Kidney (tissue), 14 donors: Measurements from ENCODE around the gene MNT. TPM values are rescaled to one million over a fixed set of nuclear protein-coding genes. Genes with fewer than 3 reads are reported as not detected.

Source experiments
- DNase-seq, 5 donors: peaks; one replicate each; pipeline ENCODE4 v3.0.0-alpha.2; 2013 to 2020
- FAIRE-seq: peaks from 2 replicates; lab custom pipeline; 2012; peaks lifted over from hg19 to GRCh38; lab: Jason Lieb, UNC
- H3K27ac ChIP-seq, 2 donors: one replicate each; pipeline ENCODE4 v1.7.0; 2013; ENCODE audit warnings: low read depth in 2 of 2, low read length in 2 of 2, inconsistent platforms in 1 of 2
- H3K27me3 ChIP-seq: one replicate; pipeline ENCODE4 v1.7.1; 2013; ENCODE audit warnings: low read length, inconsistent platforms; ENCODE audit not compliant: control insufficient read depth, insufficient read depth
- H3K36me3 ChIP-seq, 3 donors: one replicate each; pipeline versions ENCODE4 v1.7.0 to v1.7.1; 2013; ENCODE audit warnings: low read length in 3 of 3, control low read depth in 1 of 3, inconsistent platforms in 1 of 3; ENCODE audit not compliant: insufficient read depth in 3 of 3, control insufficient read depth in 2 of 3
- H3K4me1 ChIP-seq, 3 donors: one replicate each; pipeline versions ENCODE4 v1.7.0 to v1.7.1; 2013; ENCODE audit warnings: low read length in 3 of 3, inconsistent platforms in 1 of 3, low read depth in 1 of 3; ENCODE audit not compliant: control insufficient read depth in 2 of 3, insufficient read depth in 2 of 3
- H3K4me3 ChIP-seq, 3 donors: one replicate each; pipeline versions ENCODE4 v1.7.0 to v1.8.1; 2013; ENCODE audit warnings: low read length in 3 of 3, control low read depth in 1 of 3, inconsistent platforms in 1 of 3
- H3K9ac ChIP-seq, 3 donors: one replicate each; pipeline versions ENCODE4 v1.7.0 to v1.7.1; 2013; ENCODE audit warnings: low read length in 3 of 3, control low read depth in 1 of 3, inconsistent platforms in 1 of 3
- H3K9me3 ChIP-seq, 3 donors: one replicate each; pipeline versions ENCODE4 v1.7.0 to v1.7.1; 2013; ENCODE audit warnings: low read length in 3 of 3, control low read depth in 1 of 3, inconsistent platforms in 1 of 3; ENCODE audit not compliant: control insufficient read depth in 2 of 3, insufficient read depth in 1 of 3
- intact Hi-C: fragments of 100-400 bp; cut with DNase I; formaldehyde crosslinking; loops from one replicate; pipeline ENCODE4 v1.11.1; 2022
- polyA plus RNA-seq: library from polyadenylated mRNA; stranded (reverse); fragments of 350-450 nt; fragmentation: Illumina TruSeq; extraction: RNeasy Lipid Tissue Mini Kit (QIAGEN cat#74804); gene quantifications from one replicate; pipeline ENCODE4 v1.2.3, GENCODE V29; 2014; ENCODE audit warnings: low read depth, low replicate concordance; ENCODE audit not compliant: insufficient read depth
- total RNA-seq: library from RNA; stranded (reverse); fragmentation: NEBNext Ultra II Directional; extraction: Animal tissue kit (Norgen Biotek cat#: 25700); gene quantifications from one replicate; pipeline ENCODE4 v1.2.1, GENCODE V29; 2021
- TF ChIP-seq, protein P1 (sequence below): IDR thresholded peaks from 3 replicates; pipeline ENCODE4 v1.5.1; 2012; ENCODE audit warnings: mild to moderate bottlenecking, moderate library complexity, borderline replicate concordance; ENCODE audit not compliant: insufficient read depth; ENCODE audit errors: extremely low read depth
- donor health status: control.
- donor health status: control.
- donor health status: control.
- donor health status: control.
- donor health status: control.
- donor health status: DM: yes; HTN: yes; CAD: no.
- donor health status: Normal renal cell carcinoma (clear cell type).

The MNT gene
- total and polyA plus RNA-seq, 2 donors from 2014 or later, result 3.7 to 39.8 TPM

DNA sequence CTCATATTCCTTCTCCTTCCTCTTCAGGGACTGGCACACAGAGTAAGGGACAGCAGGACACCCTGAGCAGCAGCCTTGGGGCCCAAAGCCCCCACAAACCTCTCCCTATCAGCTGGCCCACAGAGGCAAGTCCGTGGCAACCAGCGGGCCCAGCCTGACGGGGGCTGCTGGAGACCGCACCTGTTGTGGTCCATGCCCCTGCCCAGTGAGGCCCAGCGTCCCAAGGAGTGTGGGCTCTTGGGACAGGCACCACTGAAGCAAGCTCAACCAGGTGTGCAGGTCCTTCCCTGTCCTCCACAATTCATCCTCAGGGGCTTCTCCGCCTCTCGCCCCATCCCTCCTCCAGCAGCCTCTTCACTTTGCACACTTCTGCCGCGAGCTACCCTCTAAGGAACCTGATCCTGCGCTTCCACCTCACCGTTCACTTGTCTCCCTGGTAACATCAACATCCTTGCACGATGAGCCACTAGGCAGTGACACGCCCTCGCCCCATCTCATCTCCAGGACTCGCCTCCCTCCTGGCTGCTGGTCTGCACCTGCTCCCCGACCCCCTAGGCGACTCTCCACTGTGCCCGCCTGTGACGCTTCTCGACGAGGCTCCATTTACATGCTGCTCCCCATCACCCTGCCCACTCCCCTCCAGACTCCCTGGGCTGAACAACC lies 12.7 kb downstream of the MNT start:
- TF ChIP-seq, protein P1, sequence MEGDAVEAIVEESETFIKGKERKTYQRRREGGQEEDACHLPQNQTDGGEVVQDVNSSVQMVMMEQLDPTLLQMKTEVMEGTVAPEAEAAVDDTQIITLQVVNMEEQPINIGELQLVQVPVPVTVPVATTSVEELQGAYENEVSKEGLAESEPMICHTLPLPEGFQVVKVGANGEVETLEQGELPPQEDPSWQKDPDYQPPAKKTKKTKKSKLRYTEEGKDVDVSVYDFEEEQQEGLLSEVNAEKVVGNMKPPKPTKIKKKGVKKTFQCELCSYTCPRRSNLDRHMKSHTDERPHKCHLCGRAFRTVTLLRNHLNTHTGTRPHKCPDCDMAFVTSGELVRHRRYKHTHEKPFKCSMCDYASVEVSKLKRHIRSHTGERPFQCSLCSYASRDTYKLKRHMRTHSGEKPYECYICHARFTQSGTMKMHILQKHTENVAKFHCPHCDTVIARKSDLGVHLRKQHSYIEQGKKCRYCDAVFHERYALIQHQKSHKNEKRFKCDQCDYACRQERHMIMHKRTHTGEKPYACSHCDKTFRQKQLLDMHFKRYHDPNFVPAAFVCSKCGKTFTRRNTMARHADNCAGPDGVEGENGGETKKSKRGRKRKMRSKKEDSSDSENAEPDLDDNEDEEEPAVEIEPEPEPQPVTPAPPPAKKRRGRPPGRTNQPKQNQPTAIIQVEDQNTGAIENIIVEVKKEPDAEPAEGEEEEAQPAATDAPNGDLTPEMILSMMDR, result no peak
- no peak overlapping the region for H3K9ac ChIP-seq
- intact Hi-C loops, result no loop called here
- FAIRE-seq (no peak), DNase-seq (peak in 2 of 5 donors; percentile 61 to 67)
- H3K27ac ChIP-seq, result no peak overlapping the region
- no peaks in the 10 kb centered on the region for H3K9me3 ChIP-seq
- H3K4me1 ChIP-seq, result peaks cover 2 to 23% (median 16%) of the 10 kb centered on the region in 3 donors
- no peaks in the 10 kb centered on the region for H3K27me3 ChIP-seq
- no peak overlapping the region for H3K4me3 ChIP-seq
- H3K36me3 ChIP-seq, result peaks cover 0 to 9% (median 0%) of the 10 kb centered on the region in 3 donors

DNA sequence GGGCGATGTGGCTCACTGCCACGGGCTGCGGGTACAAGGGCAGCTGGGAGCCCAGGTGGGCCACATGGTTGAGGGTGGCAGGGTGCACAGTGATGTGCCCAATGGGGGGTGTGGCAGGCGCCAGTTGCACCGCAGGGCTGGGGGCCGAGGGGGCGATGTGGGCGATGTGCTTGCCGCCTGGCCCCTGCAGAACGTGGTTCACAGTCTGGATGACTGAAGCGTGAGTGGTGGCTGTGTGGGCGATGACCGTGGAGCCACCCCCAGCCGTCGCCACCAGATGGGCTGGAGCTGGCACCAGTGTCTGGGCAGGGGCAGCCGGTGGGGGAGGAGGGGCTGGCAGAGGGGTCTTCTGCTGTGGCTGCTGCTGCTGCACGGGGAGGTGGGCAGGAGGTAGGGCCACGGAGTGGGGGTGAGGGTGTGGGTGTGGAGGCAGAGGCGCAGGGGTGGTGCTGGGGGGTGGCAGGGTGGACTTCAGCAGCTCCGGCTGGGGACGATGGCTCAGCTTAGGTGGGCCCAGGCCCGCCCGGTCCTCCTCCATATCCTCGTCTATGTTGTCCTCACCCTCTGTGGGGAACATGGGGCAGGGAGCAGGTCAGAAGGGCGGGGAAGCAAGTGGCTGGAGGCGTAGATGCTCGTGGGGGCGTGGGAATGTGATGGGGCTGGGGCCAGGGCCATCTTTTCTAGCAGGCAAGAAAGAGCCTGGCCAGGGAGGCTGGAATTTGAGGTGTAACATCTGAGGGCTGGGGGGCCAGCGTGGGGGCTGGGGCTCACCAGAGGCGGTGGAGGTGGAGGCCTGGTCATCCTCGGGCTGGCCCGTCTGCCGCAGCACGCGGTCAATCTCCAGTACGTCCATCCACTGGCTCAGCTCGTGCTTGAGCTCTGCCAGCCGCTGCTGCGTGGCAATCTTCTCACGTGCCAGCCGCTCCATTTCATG lies 13.5 kb downstream of the MNT start:
- H3K27me3 ChIP-seq, result no peaks in the 10 kb centered on the region
- peaks cover 0 to 9% (median 0%) of the 10 kb centered on the region in 3 donors for H3K36me3 ChIP-seq
- TF ChIP-seq, protein P1, result no peak
- peak overlapping the region; percentile 51 to 72 for H3K27ac ChIP-seq
- no peaks in the 10 kb centered on the region for H3K9me3 ChIP-seq
- FAIRE-seq, result no peak
- peaks cover 2 to 25% (median 16%) of the 10 kb centered on the region in 3 donors for H3K4me1 ChIP-seq
- peak in 2 of 5 donors; percentile 72 to 80 for DNase-seq
- no peak overlapping the region for H3K4me3 ChIP-seq
- intact Hi-C loops, result no loop called here
- no peak overlapping the region for H3K9ac ChIP-seq

DNA sequence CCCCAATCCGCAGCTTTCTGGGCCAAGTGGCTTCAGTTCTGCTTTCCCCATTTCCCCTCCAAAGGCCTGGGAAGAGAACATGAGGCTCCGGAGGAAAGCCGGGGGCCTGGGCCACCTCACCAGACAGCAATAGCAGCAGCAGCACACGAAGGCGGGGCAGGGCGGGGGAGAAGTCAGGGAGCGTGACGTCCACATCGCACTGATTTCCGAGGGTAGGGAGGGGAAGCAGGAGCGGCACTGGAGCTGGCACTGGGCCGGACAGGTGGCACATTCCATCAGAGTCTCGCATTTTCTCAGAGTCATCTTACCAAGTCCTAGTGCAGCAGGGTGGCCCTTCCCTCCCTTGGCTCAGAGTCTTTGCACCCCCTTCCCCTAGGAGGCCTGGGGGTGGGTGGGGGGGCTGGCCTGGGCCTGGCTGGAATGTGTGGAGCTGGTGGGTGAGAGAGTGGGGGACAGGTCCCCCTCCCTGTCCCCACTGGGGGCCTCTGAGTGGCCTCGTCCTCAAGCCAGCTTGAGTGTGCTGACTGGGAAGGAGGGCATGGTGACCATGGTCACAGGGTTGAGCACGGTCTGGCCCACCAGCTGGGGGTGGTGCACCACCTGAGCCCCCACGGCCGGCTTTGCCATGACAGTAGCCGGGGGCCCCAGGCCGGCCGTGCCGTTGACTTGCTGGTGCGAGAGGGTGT lies 14.3 kb downstream of the MNT start:
- FAIRE-seq (no peak), DNase-seq (peak; percentile 91 to 95 (median 94))
- intact Hi-C loops, result no loop called here
- peaks cover 2 to 17% (median 11%) of the 10 kb centered on the region in 3 donors for H3K4me1 ChIP-seq
- H3K36me3 ChIP-seq, result peaks cover 0 to 9% (median 0%) of the 10 kb centered on the region in 3 donors
- H3K27me3 ChIP-seq, result no peaks in the 10 kb centered on the region
- H3K27ac ChIP-seq, result peak overlapping the region; percentile 65 to 88
- TF ChIP-seq, protein P1, result no peak
- no peak overlapping the region for H3K4me3 ChIP-seq
- H3K9ac ChIP-seq, result peak overlapping the region in 1 of 3 donors; percentile 43
- no peaks in the 10 kb centered on the region for H3K9me3 ChIP-seq
